H1 (cell line): ENCODE results near the gene JUN. TPM values are rescaled to one million over a fixed set of nuclear protein-coding genes. Genes with fewer than 3 reads are reported as not detected.

Experiments
- CEBPB ChIP-seq: IDR thresholded peaks from 2 replicates; pipeline ENCODE4 v1.6.1; 2012; ENCODE audit warnings: low read depth, low read length
- EGR1 ChIP-seq: IDR thresholded peaks from 2 replicates; pipeline ENCODE4 v1.6.1; 2011; ENCODE audit warnings: low read depth, low read length, borderline replicate concordance
- EZH2 ChIP-seq: fragments of 200-600 bp; sonication (generic); IDR thresholded peaks from 2 replicates; pipeline ENCODE4 v1.7.1; 2012; ENCODE audit warnings: low read depth, mild to moderate bottlenecking, moderate library complexity, low read length, inconsistent platforms; ENCODE audit not compliant: severe bottlenecking
- HDAC2 ChIP-seq, 2 experiments: fragments of 300-600 bp in 1 of 2; sonication (generic) in 1 of 2; IDR thresholded peaks; 2 replicates each; pipeline ENCODE4 v1.6.1; 2011 to 2012; ENCODE audit warnings: low read depth in 2 of 2, low read length in 2 of 2, mild to moderate bottlenecking in 2 of 2, moderate library complexity in 2 of 2, borderline replicate concordance in 1 of 2, inconsistent platforms in 1 of 2
- SP1 ChIP-seq: IDR thresholded peaks from 2 replicates; pipeline ENCODE4 v1.6.1; 2011; ENCODE audit warnings: low read depth, low read length
- SRF ChIP-seq: IDR thresholded peaks from 2 replicates; pipeline ENCODE4 v1.6.1; 2011; ENCODE audit warnings: mild to moderate bottlenecking, low read depth, low read length, moderate library complexity
- TAF1 ChIP-seq: IDR thresholded peaks from 2 replicates; pipeline ENCODE4 v1.6.1; 2011; ENCODE audit warnings: mild to moderate bottlenecking, low read depth, low read length
- ZNF274 ChIP-seq: IDR thresholded peaks from 2 replicates; pipeline ENCODE4 v1.7.0; 2012; ENCODE audit warnings: low read length, borderline replicate concordance; ENCODE audit errors: extremely low read depth
- polyA plus RNA-seq, 7 experiments: library from polyadenylated mRNA; depleted of rRNA in 3 of 7; stranded (reverse) in 5 of 7; unstranded in 2 of 7; fragments of >200 nt in 5 of 7; fragments of 200-250 nt in 2 of 7; gene quantifications; 1 replicate in 5 of 7; 2 replicates in 1 of 7; 4 replicates in 1 of 7; pipeline versions ENCODE4 v1.2.1 to v1.2.3, GENCODE V29; 2011 to 2013; ENCODE audit warnings: missing spikeins in 2 of 7, mixed read lengths in 2 of 7
- total RNA-seq: library from RNA; stranded (reverse); fragmentation: NEBNext Ultra II Directional; extraction: Animal tissue kit (Norgen Biotek cat#: 25700); gene quantifications from 2 replicates; pipeline ENCODE4 v1.2.1, GENCODE V29; 2021

The JUN gene
- total and polyA plus RNA-seq, 2 of the 8 experiments (the other 6 are each of a cell fraction or from before 2014, with no cell fraction given) = 4.4 to 10.9 TPM

DNA sequence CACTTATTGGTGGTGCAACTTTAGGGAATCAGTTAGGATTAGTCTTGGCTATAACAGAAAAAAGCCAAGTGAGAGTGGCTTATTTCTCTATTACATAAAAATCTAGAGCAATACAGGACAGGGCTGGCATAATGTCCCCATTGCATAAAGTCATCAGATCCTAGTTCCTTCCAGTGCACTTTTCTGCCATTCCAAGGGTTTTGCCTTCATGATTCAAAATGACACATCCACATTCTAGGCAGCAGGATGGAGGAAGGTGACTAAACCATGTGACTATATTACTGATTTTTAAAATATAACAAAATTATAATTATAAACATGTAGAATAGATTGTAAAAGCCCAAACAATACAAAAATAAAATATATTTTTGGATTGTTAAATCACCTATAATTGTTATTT, 18.8 kb downstream of the JUN start (continued):
- TF ChIP-seq HDAC2 (IDR thresholded peaks at IDR 0.05; ENCODE audit: borderline replicate concordance in 1 of 2, low read depth in 2 of 2, low read length in 2 of 2) (no peak), TAF1 (no peak), CEBPB (no peak), SRF (no peak), SP1 (no peak), EZH2 (no peak), EGR1 (no peak), ZNF274 (no peak)
